Ovary (tissue), 1 donor: ENCODE data around the gene FHAD1.

Experiments
- EP300 ChIP-seq: sonication (generic); formaldehyde crosslinking; IDR thresholded peaks from one replicate; pipeline ENCODE4 v1.6.1; 2017; ENCODE audit warnings: antibody characterized with exemption
- POLR2A ChIP-seq: fragments of 450-650 bp; IDR thresholded peaks from one replicate; pipeline ENCODE4 v1.6.1; 2017; ENCODE audit warnings: antibody characterized with exemption, mild to moderate bottlenecking, moderate library complexity

- TF ChIP-seq EP300 (no peak), POLR2A (no peak)
Observed at GRCh38 chr1:15236321-15236721, 10.7 kb upstream of the FHAD1 start.
